ENCODE results near the gene HARBI1. TPM values are rescaled to one million over a fixed set of nuclear protein-coding genes. Genes with fewer than 3 reads are reported as not detected.

HARBI1 gene
- total and polyA plus RNA-seq, 2 of the 4 experiments (the other 2 are of a cell fraction): 2.7 to 5.2 TPM

GRCh38 chr11:46594785-46595184, 22.2 kb downstream of the HARBI1 start:
- Histone ChIP-seq H2BK15ac (ENCODE audit: low read depth, low read length) (no peak overlapping the region), H4K8ac (ENCODE audit: low read depth in 2 of 2, low read length in 2 of 2) (peak overlapping the region; percentile 71 to 89; a peak in 3 of 4 replicates), H2AFZ (replicated peaks; ENCODE audit: low read length, poor library complexity) (no peak overlapping the region), H4K5ac (ENCODE audit: low read depth, low read length) (peak overlapping the region; percentile 83; the same call in 1 of the 2 replicates), H3K27ac (ENCODE audit: insufficient read depth, low read length) (no peak overlapping the region), H3K4ac (ENCODE audit: low read depth, low read length) (no peak overlapping the region), H3K9me3 (ENCODE audit: control insufficient read depth, insufficient read depth, low read length) (no peaks in the 10 kb centered on the region), H2BK20ac (ENCODE audit: low read depth, low read length) (no peak overlapping the region), H3K4me3 (ENCODE audit: insufficient read depth, low read depth, low read length) (no peak overlapping the region), H2BK5ac (ENCODE audit: low read depth, low read length, poor library complexity, severe bottlenecking) (no peak overlapping the region), H3K56ac (ENCODE audit: extremely low read depth, insufficient read depth, low read length) (no peak overlapping the region), H3K4me2 (ENCODE audit: low read depth, low read length) (no peak overlapping the region), H4K91ac (ENCODE audit: insufficient read depth, low read depth, low read length) (no peak overlapping the region), H3K18ac (ENCODE audit: low read depth, low read length) (no peak overlapping the region), H3K4me1 (ENCODE audit: control insufficient read depth, insufficient read depth, low read length) (peaks cover 4% of the 10 kb centered on the region; the same call in 1 of the 2 replicates), H4K20me1 (ENCODE audit: insufficient read depth, low read length) (peaks cover 14% of the 10 kb centered on the region), H2AK9ac (replicated peaks; ENCODE audit: low read depth, low read length, poor library complexity) (no peak overlapping the region), H3K9ac (ENCODE audit: low read depth, low read length) (no peak overlapping the region), H2AK5ac (ENCODE audit: low read depth, low read length) (peak overlapping the region; percentile 5; the same call in 1 of the 2 replicates), H3K36me3 (ENCODE audit: control insufficient read depth, insufficient read depth, low read length) (no peaks in the 10 kb centered on the region), H2BK120ac (ENCODE audit: low read depth, low read length) (no peak overlapping the region), H3K9me1 (ENCODE audit: insufficient read depth, low read length) (no peaks in the 10 kb centered on the region), H3K23ac (ENCODE audit: low read depth, low read length) (no peak overlapping the region), H3K27me3 (ENCODE audit: control insufficient read depth, insufficient read depth, low read length) (no peaks in the 10 kb centered on the region), H3K14ac (replicated peaks; ENCODE audit: low read depth, low read length) (no peak overlapping the region), H3K79me1 (ENCODE audit: low read depth in 1 of 2, low read length in 2 of 2) (peaks cover 4 to 23% of the 10 kb centered on the region in 2 experiments; a peak in 3 of 4 replicates)
- DNase-seq (no peak), ATAC-seq (ENCODE audit: low read depth) (no peak)
- no peak for TF ChIP-seq MAFK (IDR thresholded peaks at IDR 0.05; ENCODE audit: low read depth, low read length)
- no peak for TF ChIP-seq CEBPB (IDR thresholded peaks at IDR 0.05; ENCODE audit: low read depth, low read length)
- TF ChIP-seq SMC3 (IDR thresholded peaks at IDR 0.05; ENCODE audit: low read depth, low read length): no peak
- TF ChIP-seq RFX5 (IDR thresholded peaks at IDR 0.05; ENCODE audit: low read depth, low read length): no peak
- TF ChIP-seq MXI1 (IDR thresholded peaks at IDR 0.05; ENCODE audit: borderline replicate concordance, low read depth, low read length): no peak
- no peak for TF ChIP-seq NFE2L2 (IDR thresholded peaks at IDR 0.05; ENCODE audit: low read depth, low read length)
- no peak for TF ChIP-seq POLR2A (IDR thresholded peaks at IDR 0.05; ENCODE audit: low read depth, low read length)
- no peak for TF ChIP-seq CHD1 (IDR thresholded peaks at IDR 0.05; ENCODE audit: low read depth, low read length)
- no peak for TF ChIP-seq FOS (IDR thresholded peaks at IDR 0.05; ENCODE audit: low read depth, low read length)
- TF ChIP-seq MAZ (IDR thresholded peaks at IDR 0.05; ENCODE audit: borderline replicate concordance, low read depth, low read length): no peak
- no peak for TF ChIP-seq RCOR1 (IDR thresholded peaks at IDR 0.05; ENCODE audit: insufficient replicate concordance, low read length)
- TF ChIP-seq CTCF (conservative IDR thresholded peaks at IDR 0.05; ENCODE audit: low read depth, low read length): no peak
- TF ChIP-seq, protein P1, sequence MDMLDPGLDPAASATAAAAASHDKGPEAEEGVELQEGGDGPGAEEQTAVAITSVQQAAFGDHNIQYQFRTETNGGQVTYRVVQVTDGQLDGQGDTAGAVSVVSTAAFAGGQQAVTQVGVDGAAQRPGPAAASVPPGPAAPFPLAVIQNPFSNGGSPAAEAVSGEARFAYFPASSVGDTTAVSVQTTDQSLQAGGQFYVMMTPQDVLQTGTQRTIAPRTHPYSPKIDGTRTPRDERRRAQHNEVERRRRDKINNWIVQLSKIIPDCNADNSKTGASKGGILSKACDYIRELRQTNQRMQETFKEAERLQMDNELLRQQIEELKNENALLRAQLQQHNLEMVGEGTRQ (IDR thresholded peaks at IDR 0.05; ENCODE audit: low read depth, low read length): no peak
- no peak for TF ChIP-seq RAD21 (IDR thresholded peaks at IDR 0.05; ENCODE audit: low read length)
- TF ChIP-seq BHLHE40 (IDR thresholded peaks at IDR 0.05; ENCODE audit: low read depth, low read length): no peak
- no peak for TF ChIP-seq ELK1 (IDR thresholded peaks at IDR 0.05; ENCODE audit: borderline replicate concordance, low read depth, low read length)
- in situ Hi-C loops (cut with MboI; ENCODE audit: low sequenced_read_pairs) (no loop called here), dilution Hi-C loops (cut with HindIII; ENCODE audit: low sequenced_read_pairs, unreplicated experiment) (no loop called here), intact Hi-C loops (cut with micrococcal nuclease) (no loop called here)
- ChIA-PET POLR2A (ENCODE audit: unreplicated experiment) (no interaction called here), CTCF (interaction anchor here (0.6 kb wide), 2 partner anchors 31 to 355 kb away, joined by 4 to 7 read pairs; no protein-coding TSS in a partner anchor)
- WGBS, 2 experiments (ENCODE audit: extremely low coverage in 2 of 2, insufficient read length in 1 of 2): no CpG with 5 or more reads among the region's 10 CpGs
- BruUV-seq (replicated peaks): no TSS peak

Data from IMR-90 (cell line).